Umbilical cord (tissue), 2 donors: ENCODE measurements around the gene ERFL. TPM values are rescaled to one million over a fixed set of nuclear protein-coding genes. Genes with fewer than 3 reads are reported as not detected.

Source experiments
- DNase-seq: peaks from one replicate; pipeline ENCODE4 v3.0.0-alpha.2; 2015; ENCODE audit warnings: low spot score
- total RNA-seq: library from RNA; depleted of rRNA; stranded (reverse); fragments of >200 nt; gene quantifications from one replicate; pipeline ENCODE4 v1.2.3, GENCODE V29; 2014; ENCODE audit warnings: low replicate concordance; ENCODE audit not compliant: insufficient read depth

The ERFL gene
- total RNA-seq, 1 donor from 2014 or later: not detected

DNA sequence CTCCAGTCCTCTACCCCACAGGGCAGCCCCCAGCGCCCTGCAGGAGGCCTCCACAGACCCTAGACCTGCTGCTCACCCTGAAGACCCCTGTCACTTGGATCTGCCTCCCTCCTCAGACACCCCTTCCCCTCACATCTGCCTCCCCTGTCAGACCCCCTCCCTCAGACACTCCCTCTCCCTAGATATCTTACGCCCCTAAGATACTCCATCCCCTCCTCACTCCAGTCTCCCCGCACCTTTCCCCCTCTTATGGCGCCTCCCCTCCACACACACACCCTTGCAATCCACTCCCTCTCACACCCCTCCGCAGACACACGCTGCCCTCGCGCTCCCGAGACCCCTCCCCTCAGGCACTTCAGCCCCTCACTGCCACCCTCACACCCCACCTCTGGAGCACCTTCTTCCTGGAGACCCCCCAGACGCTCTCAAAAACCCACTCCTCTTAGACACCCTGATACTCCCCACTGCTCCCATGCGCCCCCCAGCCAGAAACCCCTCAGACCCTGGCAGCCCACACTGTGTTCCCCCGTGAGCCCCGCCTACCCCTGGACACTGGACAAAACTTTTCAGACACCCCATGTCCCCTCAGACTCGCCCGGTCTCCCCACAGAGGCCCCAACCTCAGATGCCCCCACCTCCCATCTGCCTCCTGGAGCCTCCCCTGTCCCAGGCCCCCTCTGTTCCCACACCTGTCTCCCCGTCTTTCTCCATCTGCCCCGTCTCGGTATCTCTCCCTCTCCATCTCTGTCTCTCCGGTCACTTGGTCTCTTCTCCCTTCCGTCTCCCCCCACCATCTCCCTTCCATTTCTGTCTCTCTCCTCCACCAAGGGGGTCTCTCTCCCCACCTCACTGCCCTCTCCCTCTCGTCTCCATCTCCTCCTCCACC is 14.5 kb downstream of the ERFL start:
- no peak for DNase-seq

DNA sequence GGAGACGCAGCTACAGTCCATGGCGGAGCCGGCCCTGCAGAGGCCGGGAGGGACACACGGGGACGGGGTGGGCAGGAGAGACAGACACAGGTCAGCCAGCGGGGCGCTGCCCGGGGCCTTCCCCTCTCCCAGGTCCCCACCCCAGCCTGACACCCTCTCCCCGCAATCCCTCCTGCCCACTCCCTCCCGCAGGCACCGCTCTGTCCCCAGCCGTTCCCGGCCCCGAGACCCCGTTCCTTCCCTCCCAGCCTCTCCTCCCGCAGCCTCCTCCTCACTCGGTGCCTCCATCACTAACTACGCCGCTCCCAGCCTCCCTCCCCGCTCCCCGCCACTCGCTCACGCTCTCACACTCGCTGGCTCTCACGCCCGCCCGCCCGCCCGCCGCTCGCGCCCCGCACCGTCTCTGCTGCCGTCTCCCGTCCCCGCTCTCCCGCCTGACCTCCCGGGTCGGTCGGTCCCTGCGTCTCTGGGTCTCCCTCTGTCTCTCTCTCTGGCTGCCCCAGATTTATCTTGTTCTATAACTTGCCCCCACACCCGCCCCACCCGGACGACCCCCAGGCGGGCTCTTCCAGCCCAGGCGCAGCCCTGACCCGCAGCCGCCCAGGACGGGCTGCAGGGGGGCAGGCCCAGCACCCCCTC is 15.2 kb downstream of the ERFL start:
- no peak for DNase-seq

DNA sequence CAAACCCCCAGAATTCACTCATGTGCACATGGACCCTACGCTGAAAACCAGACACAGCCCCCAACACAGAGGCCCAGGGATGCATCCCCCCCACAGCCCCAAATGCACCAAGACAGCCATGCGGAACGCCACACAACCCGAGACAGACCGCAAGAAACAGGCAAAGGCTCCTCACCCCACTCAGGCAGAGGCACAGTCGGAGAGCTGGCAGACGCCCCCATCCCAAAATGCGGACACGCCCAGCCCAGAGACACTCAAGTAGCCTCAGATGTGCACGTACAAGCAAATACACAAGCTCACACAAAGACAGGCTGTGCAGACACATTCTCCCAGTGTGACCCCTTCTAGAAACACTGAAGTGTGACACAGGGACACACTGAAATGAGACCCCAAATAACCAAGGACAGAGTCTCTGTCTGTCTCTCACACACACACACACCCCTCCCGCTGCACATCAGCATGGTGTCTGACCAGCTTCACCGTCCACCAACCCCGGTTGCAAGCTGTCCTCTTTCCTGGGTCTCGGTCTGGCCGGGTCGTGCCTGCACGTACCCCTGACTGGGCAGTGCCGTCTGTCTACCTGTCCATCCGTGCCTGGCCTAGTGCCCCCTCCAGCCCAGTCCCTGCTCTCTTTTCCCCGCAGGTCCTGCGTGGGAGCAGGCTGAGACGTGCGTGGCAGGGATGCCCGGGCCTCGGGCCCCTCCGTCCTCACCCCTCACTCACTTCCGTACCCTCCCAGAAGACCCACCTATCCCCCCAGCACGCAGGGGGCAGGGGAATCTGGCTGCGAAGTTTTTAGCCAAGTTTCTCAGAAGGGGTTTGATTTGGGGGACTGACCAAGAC is 16.1 kb downstream of the ERFL start:
- no peak for DNase-seq

DNA sequence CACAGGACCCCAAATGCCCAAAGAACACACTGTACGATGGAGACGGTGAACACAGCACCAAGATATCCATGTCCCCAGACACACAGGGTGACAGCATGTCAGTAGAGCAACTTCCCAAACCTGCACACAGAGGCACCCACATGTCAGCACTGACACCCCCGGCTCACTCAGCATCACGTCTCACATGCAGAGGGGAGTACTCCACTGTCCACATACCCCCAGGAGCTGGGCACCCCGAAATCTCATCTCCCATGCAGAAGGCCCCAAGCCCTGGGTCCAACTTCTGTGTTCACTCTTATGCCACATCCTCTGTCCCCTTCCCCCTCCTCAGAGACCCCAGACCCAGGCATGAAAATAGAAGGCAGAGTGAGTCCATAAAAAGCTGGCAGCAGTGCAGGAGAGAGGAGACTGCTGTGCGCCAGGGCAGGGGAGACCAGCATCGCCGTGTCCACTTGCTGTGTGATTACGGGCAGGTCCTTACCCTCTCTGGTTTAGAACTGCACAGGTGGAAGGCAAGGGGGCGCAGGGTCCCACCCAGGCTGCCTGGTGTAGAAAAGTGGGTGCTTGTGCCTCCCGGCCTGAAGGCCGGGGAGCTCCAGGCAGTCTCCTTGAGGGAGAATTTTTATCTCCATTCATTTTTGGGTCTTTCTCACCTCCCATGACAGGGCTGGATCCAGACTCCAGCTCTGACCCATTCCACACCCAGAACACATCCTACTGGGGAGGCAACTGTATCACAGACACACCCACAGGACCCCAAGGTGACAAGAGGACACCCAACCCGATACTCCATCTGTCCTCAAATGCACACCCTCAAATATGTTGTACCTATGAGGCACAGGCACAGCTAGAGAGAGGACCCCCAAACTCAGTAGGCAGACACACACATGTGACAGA is 17.0 kb downstream of the ERFL start:
- no peak for DNase-seq

DNA sequence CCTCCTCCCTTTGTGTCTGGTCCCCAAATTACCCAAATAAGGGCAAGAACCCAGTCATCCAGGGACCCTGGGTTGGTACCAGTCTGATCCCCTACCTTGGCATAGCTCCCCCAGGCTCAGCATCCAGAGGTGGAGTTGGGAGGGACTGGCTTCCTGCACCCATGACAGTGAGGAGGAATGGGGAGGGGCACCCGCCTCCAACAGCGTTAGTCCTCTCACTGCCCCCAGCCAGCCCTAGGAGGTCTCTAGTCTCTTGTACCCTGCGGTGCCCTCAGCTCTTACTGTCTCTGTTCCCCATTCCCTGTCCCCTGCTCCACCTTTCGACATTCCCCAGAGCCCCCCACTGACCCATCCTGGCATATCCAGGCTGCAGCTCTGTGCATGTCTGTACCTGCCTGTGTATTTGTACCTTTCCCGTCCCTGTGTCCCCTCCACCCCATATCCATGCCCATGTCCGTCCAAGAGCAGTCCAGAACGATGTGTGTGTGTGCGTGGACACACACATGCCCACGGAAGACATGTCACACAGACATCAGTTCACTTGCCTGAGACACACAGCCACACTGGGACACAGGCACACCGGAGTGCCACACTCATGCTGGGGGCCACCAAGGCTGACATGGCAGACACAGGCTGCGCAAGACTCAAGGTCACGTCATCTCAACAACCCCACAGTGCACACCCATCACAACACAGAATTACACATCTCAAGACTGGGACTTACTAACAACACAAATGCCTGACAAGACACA is 17.8 kb downstream of the ERFL start:
- no peak for DNase-seq

DNA sequence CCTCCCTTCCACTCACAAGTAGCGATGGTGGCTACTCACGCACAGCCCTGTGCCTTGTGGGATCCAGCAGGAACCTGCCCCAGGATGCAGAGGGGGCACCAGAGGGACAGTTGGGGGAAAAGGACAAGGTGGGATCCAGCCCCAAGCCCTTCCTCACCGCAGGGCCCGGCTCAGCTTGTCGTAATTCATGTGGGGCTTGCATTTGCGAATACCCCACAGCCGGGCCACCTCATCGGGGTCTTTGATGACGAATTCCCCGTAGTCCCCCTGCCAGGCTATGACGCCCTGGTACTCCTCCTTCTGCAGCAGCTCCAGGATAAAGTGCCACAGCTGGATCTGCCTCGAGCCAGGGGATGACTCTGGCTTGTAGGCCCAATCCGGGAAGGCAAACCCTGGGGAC is 18.5 kb downstream of the ERFL start:
- no peak for DNase-seq

DNA sequence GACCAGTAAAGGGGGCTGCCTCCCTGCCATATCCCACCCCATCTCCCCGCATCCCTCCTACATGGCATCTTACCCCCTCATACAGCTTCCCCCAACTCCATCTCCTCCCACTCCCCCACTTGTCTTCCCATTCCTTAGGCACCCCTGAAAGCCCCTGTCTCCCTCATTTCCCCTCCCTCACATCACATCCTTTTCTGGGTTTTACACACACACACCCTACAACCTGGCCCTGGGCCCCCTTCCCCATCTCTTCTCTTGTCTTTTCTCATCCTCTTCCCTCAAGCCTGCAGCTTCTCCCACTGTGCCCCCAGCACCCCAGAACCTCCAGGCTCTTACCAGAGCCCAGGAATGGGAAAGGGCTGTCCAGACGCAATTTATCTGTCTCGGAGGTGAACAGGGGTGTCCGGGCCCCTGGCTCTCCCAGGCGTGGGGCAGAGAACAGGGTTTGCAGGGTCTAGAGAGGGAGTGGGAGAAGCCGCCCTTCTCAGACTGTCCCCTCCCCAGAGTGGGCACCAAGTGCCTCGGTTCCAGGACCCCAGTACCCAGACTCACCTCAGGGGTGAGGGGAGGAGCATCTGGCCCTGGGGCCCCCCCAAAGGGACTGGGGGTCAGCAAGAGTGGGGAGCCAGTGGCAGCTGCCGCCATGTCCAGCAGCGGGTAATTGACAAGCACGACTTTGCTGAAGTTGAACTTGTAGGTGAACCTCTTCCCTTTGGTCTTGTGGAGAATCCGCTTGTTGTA is 19.4 kb downstream of the ERFL start:
- DNase-seq: no peak

DNA sequence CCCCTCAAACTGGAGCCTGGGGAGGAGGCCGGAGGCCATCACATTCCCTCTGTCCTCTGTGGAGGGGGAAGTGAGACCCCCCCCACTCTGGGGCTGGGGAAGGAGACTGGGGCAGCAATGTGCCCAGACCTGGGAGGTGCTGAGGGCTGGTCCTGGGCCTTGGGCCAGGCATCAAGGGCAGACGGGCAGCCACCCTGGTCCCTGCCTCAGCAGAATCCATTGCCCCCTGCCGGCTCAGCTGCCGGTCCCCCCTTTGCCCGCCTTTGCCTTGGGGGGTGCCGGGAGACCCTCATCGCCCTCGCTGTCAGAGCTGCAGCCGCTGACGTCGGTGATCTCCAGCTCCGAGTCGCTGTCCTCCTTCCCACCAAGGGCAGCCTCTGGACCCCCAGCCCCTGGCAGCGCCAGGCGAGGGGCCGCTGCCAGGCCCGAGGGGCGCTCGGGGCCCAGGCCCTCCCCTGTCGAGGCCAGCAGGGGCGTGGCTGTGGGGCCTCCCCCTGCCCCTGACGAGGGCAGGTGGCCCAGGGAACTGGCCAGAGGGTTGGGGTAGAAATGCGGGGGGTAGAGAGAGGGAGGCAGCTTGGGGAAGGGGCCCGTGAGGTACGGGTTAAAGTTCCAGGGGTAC is 20.1 kb downstream of the ERFL start:
- DNase-seq: no peak

DNA sequence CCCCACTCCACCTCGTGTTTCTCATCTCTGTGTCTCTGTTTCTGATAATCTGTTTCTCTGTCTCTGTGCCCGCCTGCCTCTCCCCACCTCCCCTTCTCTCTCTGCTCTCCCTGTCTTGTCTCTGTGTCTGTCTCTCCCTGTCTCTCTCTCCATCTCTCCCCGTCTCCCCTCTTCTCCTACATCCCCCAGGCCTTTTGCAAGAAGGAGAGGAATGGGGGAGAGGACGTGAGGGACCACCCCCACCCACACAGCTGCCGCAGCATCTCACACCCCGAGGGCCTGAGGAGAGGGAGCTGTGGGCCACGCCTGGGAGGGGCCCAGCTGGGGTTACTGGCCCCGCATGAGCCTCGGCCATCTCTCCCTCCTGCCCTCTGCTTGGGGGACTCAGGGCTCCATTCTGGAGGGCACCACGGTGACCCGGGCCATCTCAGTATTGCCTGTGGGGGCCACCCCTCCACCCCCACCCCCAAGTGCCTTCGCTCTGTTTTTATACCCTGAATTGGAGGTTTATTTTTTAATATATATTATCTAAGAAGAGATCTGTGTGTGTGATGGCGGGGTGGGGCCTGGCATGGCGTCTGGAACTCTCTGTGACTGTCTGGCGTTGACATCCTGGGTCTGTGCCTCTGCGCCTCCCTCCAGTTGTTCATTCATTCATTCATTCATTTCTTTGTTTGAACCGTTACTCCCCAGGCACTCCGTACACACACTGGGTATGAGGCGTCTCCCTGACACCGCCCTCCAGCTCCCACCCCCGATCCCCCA is 21.2 kb downstream of the ERFL start:
- DNase-seq: no peak

DNA sequence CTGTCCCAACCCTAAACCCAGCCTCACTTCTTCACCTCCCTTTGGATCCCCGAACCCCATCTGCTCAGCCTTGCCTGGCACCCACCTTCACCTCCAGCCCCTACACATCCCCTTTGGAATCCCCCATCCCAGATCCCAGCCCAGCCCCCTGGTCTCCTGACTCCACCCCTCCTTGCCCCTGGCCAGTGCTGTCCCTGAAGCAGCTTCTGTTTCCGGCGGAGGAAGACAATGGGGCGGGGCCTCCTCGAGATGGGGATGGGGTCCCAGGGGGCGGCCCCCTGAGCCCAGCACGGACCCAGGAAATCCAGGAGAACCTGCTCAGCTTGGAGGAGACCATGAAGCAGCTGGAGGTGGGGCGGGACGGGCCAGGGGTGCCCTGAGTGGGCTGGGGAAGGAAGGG is 22.0 kb downstream of the ERFL start:
- DNase-seq: no peak

DNA sequence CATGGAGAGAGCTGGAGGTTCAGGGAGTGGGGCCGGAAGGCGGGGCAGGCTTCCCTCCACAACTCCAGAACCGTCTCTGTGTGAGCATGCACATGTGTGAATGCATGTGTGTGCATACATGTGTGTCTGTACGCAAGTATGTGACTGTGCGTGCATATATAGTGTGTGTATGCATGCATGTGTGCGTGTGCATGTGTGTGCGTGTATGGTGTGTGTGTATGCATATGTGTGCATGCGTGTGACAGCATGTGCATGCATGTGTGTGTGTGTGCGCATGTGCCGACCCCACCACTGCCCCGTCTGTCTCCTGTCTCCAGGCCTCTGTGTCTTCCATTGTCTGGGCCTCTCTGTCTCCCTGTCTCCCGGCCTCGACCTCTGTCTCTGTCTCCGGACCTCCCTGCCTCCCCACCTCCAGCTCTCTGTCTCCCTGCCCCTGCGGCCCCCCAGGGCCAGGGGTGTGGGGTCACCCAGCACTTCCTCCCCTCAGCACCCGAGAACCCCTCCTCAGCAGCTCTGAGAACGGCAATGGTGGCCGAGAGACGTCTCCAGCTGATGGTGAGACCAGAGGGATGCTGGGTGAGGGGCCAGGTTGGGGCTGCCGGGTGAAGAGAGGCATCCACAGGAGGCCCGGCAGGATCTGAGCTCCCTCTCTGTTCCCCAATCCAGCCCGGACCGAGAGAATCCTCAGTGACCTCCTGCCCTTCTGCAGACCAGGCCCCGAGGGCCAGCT is 22.8 kb downstream of the ERFL start:
- DNase-seq: no peak

DNA sequence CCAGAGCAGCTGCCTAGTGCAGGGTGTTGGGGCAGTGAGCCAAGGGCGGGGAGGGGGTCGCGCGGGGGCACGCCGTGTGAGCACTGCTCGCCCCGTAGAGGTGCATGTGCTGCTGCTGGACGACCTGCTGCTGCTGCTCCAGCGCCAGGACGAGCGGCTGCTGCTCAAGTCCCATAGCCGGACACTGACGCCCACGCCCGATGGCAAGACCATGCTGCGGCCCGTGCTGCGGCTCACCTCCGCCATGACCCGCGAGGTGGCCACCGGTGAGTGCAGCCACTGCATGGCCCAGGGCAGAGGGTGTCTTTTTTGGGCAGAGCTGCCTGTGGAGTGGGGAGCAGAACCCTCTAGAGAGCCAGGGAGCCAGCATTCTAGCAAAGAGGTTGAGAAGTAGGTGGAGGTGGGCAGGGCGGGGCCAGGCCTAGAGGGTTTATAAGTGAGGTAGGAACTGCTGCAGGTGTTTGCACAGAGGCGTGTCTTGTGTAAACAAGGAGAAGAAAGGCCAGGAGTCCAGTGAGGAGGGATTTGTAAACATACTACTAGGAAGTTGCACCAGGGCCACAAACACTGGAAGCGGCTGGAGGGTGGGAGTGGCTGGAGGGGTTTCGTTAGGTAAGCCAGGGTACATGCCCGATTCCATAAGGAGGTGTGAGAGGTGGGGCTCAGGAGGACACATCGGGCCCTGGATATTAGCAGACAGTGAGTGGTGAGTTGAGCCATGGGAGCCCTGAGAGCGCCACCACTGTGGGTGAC is 24.0 kb downstream of the ERFL start:
- no peak for DNase-seq

DNA sequence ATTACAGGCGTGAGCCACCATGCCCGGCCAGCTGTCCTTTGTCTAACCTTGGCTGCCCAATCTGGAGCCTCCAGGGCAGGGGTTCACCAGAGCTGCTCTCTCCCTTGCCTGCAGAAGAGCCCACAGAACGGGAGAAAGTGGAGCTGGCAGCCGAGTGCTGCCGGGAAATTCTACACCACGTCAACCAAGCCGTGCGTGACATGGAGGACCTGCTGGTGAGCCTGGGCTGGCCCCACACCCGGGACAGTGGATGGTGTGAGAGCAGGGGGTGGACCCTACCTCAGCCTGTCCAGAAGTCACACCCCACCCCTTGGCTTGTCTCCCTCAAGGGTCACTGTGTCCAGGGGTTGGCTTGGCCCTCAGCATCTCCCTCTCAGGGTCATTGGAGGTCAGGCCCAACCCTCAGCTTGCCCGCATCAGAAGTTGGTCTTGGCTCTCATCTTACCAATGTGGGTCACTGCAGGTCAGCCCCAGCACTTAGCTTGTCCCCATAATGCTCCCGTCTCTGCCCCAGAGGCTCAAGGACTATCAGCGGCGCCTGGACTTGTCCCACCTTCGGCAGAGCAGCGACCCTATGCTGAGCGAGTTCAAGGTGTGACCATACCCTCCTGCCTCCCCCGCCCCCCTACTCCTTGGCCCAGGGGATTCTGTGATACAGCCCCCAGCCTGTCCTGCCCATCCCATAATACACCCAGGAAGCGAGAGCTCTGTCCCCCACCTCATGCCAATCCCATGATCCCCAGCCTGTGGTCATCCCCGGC is 24.9 kb downstream of the ERFL start:
- no peak for DNase-seq

DNA sequence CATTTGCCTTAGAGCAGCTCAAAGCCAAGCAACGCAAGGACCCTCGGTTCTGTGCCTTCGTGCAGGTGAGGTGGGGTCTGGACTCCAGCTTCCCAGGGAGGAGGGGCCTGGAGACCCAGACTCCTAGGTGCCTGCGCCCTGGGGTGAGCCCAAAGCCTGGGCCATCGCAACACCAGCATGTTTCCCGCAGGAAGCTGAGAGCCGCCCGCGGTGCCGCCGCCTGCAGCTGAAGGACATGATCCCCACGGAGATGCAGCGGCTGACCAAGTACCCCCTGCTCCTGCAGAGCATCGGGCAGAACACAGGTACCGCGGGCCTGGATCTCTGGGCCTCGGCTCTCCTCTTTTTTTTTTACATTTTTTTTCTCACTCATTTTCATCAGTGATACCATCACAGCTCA is 25.7 kb downstream of the ERFL start:
- no peak for DNase-seq

DNA sequence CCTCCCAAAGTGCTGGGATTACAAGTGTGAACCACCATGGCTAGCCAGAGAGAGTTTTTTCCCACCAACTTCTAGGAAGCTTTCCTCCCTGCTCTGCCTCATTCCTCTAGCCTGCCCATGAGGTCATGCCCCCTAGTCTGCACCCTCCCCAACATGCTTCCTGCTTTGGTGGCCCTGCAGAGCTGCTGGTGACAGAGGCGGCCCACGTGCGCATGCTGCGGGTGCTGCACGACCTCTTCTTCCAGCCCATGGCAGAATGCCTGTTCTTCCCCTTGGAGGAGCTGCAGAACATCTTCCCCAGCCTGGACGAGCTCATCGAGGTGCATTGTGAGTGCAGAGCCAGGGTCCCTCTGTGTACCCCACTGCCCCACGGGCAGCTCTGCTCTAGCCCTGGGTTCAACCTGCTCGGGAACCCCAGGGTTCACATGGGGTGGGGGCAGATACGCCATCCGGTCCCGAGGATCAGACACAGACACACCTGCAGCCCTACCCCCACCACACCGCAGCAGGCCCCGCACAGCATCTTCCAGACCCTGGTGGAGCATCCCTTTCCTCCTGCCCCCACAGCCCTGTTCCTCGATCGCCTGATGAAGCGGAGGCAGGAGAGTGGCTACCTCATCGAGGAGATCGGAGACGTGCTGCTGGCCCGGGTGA is 26.4 kb downstream of the ERFL start:
- no peak for DNase-seq

DNA sequence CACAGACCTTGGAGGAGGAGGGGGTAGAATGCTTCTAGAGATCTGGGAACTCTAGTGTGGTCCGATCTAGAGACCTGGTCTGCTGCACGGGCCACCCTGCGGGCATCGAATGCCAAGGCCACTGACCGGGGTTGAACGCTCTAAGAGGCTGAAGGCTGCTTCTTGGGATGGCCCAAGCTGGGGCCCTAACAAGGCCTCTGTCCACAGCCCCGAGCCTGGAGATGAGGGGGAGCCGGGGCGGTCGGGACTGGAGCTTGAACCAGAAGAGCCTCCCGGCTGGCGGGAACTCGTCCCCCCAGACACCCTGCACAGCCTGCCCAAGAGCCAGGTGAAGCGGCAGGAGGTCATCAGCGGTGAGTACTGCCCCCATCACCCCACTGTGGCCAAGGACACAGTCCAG is 30.0 kb downstream of the ERFL start:
- DNase-seq: no peak
